Tibial nerve (tissue), 4 donors: ENCODE measurements around the gene CXorf58. TPM values are rescaled to one million over a fixed set of nuclear protein-coding genes. Genes with fewer than 3 reads are reported as not detected.
A peak's percentile ranks its signal among the peaks of the same experiment; 100 is the strongest.
"Not testable (repeated sequence)": the region's sequence is repeated elsewhere in the genome, so short reads cannot be mapped to it uniquely, and the experiment has no call there.

Source experiments
- DNase-seq, 2 donors: peaks; one replicate each; pipeline ENCODE4 v3.0.0-alpha.2; 2019; ENCODE audit warnings: low spot score in 2 of 2
- H3K27ac ChIP-seq, 4 donors: fragments of 200-600 bp; sonication (generic) in 3 of 4; one replicate each; pipeline ENCODE4 v1.5.1; 2017 to 2019; ENCODE audit warnings: mild to moderate bottlenecking in 1 of 4
- H3K27me3 ChIP-seq, 2 donors: fragments of 200-600 bp; sonication (generic) in 1 of 2; one replicate each; pipeline versions ENCODE4 v1.5.1 to v1.6.0; 2017 to 2019
- H3K36me3 ChIP-seq, 3 donors: fragments of 200-600 bp; sonication (generic); one replicate each; pipeline ENCODE4 v1.5.1; 2018 to 2019
- H3K4me1 ChIP-seq, 4 donors: fragments of 200-600 bp; sonication (generic) in 3 of 4; one replicate each; pipeline ENCODE4 v1.5.1; 2017 to 2019
- H3K4me3 ChIP-seq, 4 donors: fragments of 200-600 bp; sonication (generic) in 3 of 4; one replicate each; pipeline ENCODE4 v1.5.1; 2017 to 2019; ENCODE audit warnings: mild to moderate bottlenecking in 1 of 4, moderate library complexity in 1 of 4
- H3K9me3 ChIP-seq, 4 donors: fragments of 200-600 bp; sonication (generic) in 3 of 4; one replicate each; pipeline ENCODE4 v1.5.1; 2017 to 2019
- CTCF ChIP-seq, 5 experiments: fragments of 200-600 bp in 3 of 5; fragments of 450-650 bp in 2 of 5; sonication (generic) in 3 of 5; IDR thresholded peaks; one replicate each; pipeline ENCODE4 v1.5.1; 2016 to 2019; ENCODE audit warnings: antibody characterized with exemption in 5 of 5, mild to moderate bottlenecking in 3 of 5, moderate library complexity in 2 of 5
- EP300 ChIP-seq, 2 donors: sonication (generic); formaldehyde crosslinking; IDR thresholded peaks; one replicate each; pipeline ENCODE4 v1.6.1; 2017; ENCODE audit warnings: antibody characterized with exemption in 2 of 2, mild to moderate bottlenecking in 1 of 2
- POLR2A ChIP-seq, 2 donors: fragments of 450-650 bp; IDR thresholded peaks; one replicate each; pipeline ENCODE4 v1.6.1; 2017; ENCODE audit warnings: antibody characterized with exemption in 2 of 2, mild to moderate bottlenecking in 2 of 2, moderate library complexity in 2 of 2
- WGBS, 2 donors: methylation state at CpG; one replicate each; pipeline ENCODE4 v1.1.5; 2018; 5-methylcytosine and 5-hydroxymethylcytosine counted together
- total RNA-seq, 4 donors: library from RNA; depleted of rRNA; stranded (reverse); fragments of >200 nt; gene quantifications; one replicate each; pipeline ENCODE4 v1.1.0, GENCODE V29; 2016

The CXorf58 gene
- total RNA-seq, 4 donors from 2014 or later: 0.22 to 1.5 TPM; not detected in 2

GRCh38 chrX:23885803-23886202 lies 22.0 kb upstream of the CXorf58 start:
- DNase-seq: no peak
- H3K9me3 ChIP-seq: no peaks in the 10 kb centered on the region
- no peak overlapping the region for H3K27ac ChIP-seq
- H3K4me1 ChIP-seq: peaks cover 0 to 5% (median 0%) of the 10 kb centered on the region in 4 donors
- TF ChIP-seq EP300 (IDR thresholded peaks at IDR 0.05): no peak
- TF ChIP-seq POLR2A (IDR thresholded peaks at IDR 0.05): no peak
- no peak for TF ChIP-seq CTCF (IDR thresholded peaks at IDR 0.05)
- 59 to 72% methylated on average over 3 of the region's 3 CpGs for WGBS, 2 donors
- H3K27me3 ChIP-seq: no peaks in the 10 kb centered on the region
- H3K36me3 ChIP-seq: no peaks in the 10 kb centered on the region
- no peak overlapping the region for H3K4me3 ChIP-seq

- no peak for DNase-seq
- no peak for TF ChIP-seq CTCF (IDR thresholded peaks at IDR 0.05)
- no peak for TF ChIP-seq POLR2A (IDR thresholded peaks at IDR 0.05)
- TF ChIP-seq EP300 (IDR thresholded peaks at IDR 0.05): no peak
- Histone ChIP-seq H3K36me3 (no peaks in the 10 kb centered on the region), H3K27me3 (no peaks in the 10 kb centered on the region), H3K4me3 (no peak overlapping the region), H3K4me1 (peaks cover 0 to 5% (median 0%) of the 10 kb centered on the region in 4 donors), H3K9me3 (no peaks in the 10 kb centered on the region), H3K27ac (no peak overlapping the region)
- 90 to 97% methylated on average over 6 of the region's 6 CpGs for WGBS, 2 donors
Observed at GRCh38 chrX:23887451-23887850, 20.4 kb upstream of the CXorf58 start.

GRCh38 chrX:23887918-23888317 lies 19.9 kb upstream of the CXorf58 start:
- TF ChIP-seq EP300 (IDR thresholded peaks at IDR 0.05) (no peak), POLR2A (IDR thresholded peaks at IDR 0.05) (no peak), CTCF (IDR thresholded peaks at IDR 0.05) (no peak)
- WGBS, 2 donors: 86 to 98% methylated on average over 4 of the region's 4 CpGs
- no peak overlapping the region for H3K27ac ChIP-seq

GRCh38 chrX:23888887-23889501 lies 18.8 kb upstream of the CXorf58 start:
- no peak overlapping the region for H3K4me3 ChIP-seq
- TF ChIP-seq CTCF (IDR thresholded peaks at IDR 0.05) (no peak), POLR2A (IDR thresholded peaks at IDR 0.05) (no peak), EP300 (IDR thresholded peaks at IDR 0.05) (no peak)
- DNase-seq: no peak
- no peaks in the 10 kb centered on the region for H3K36me3 ChIP-seq
- peaks cover 0 to 3% of the 10 kb centered on the region in 2 donors for H3K27me3 ChIP-seq
- H3K4me1 ChIP-seq: peaks cover 0 to 5% (median 0%) of the 10 kb centered on the region in 4 donors
- 64 to 85% methylated on average over 3 of the region's 3 CpGs for WGBS, 2 donors
- no peaks in the 10 kb centered on the region for H3K9me3 ChIP-seq
- H3K27ac ChIP-seq: no peak overlapping the region

More at GRCh38 chrX:23887918-23888317, 19.9 kb upstream of the CXorf58 start:
- Histone ChIP-seq H3K36me3 (no peaks in the 10 kb centered on the region), H3K27me3 (no peaks in the 10 kb centered on the region), H3K4me3 (no peak overlapping the region), H3K4me1 (peaks cover 0 to 5% (median 0%) of the 10 kb centered on the region in 4 donors), H3K9me3 (no peaks in the 10 kb centered on the region)
- DNase-seq: no peak

- TF ChIP-seq POLR2A (IDR thresholded peaks at IDR 0.05): no peak
- TF ChIP-seq CTCF (IDR thresholded peaks at IDR 0.05): no peak
- no peak for TF ChIP-seq EP300 (IDR thresholded peaks at IDR 0.05)
- Histone ChIP-seq H3K27ac (no peak overlapping the region), H3K4me3 (no peak overlapping the region), H3K36me3 (no peaks in the 10 kb centered on the region), H3K27me3 (peaks cover 0 to 3% of the 10 kb centered on the region in 2 donors), H3K4me1 (no peaks in the 10 kb centered on the region), H3K9me3 (no peaks in the 10 kb centered on the region)
- 92 to 100% methylated on average over 4 of the region's 4 CpGs for WGBS, 2 donors
- DNase-seq: no peak
Observed at GRCh38 chrX:23890933-23891332, 16.9 kb upstream of the CXorf58 start.

- H3K4me1 ChIP-seq: peaks cover 0 to 16% (median 2%) of the 10 kb centered on the region in 4 donors
Observed at GRCh38 chrX:23894993-23895392, 12.8 kb upstream of the CXorf58 start.

GRCh38 chrX:23896539-23896938 lies 11.3 kb upstream of the CXorf58 start:
- WGBS, 2 donors: 69 to 91% methylated on average over 4 of the region's 4 CpGs
- DNase-seq, H3K36me3 ChIP-seq, H3K9me3 ChIP-seq, H3K27me3 ChIP-seq, H3K4me3 ChIP-seq: not testable (repeated sequence)
- peak overlapping the region in 1 of 4 donors; percentile 13 for H3K27ac ChIP-seq
- peaks cover 0 to 31% (median 4%) of the 10 kb centered on the region in 4 donors for H3K4me1 ChIP-seq

More at GRCh38 chrX:23894993-23895392, 12.8 kb upstream of the CXorf58 start:
- 94 to 100% methylated on average over 1 to 6 of the region's 6 CpGs for WGBS, 2 donors
- H3K36me3 ChIP-seq, H3K27me3 ChIP-seq, H3K27ac ChIP-seq, H3K9me3 ChIP-seq, DNase-seq, H3K4me3 ChIP-seq: not testable (repeated sequence)
